H1 (cell line): ENCODE results near the gene PPM1G. TPM values are rescaled to one million over a fixed set of nuclear protein-coding genes. Genes with fewer than 3 reads are reported as not detected.

Experiments
- CREB1 ChIP-seq: IDR thresholded peaks from 2 replicates; pipeline ENCODE4 v1.6.1; 2012; ENCODE audit warnings: inconsistent platforms
- KDM4A ChIP-seq: IDR thresholded peaks from one replicate; pipeline ENCODE4 v1.7.1; 2012; ENCODE audit warnings: low read depth, mild to moderate bottlenecking, moderate library complexity, low read length, inconsistent platforms; ENCODE audit not compliant: severe bottlenecking
- POU5F1 ChIP-seq: IDR thresholded peaks from 2 replicates; pipeline ENCODE4 v1.6.1; 2011; ENCODE audit warnings: low read depth, mild to moderate bottlenecking, low read length, moderate library complexity
- SP1 ChIP-seq: IDR thresholded peaks from 2 replicates; pipeline ENCODE4 v1.6.1; 2011; ENCODE audit warnings: low read depth, low read length
- USF2 ChIP-seq: IDR thresholded peaks from 2 replicates; pipeline ENCODE4 v1.6.1; 2011; ENCODE audit warnings: low read length, improper control_type of control experiment
- polyA plus RNA-seq, 7 experiments: library from polyadenylated mRNA; depleted of rRNA in 3 of 7; stranded (reverse) in 5 of 7; unstranded in 2 of 7; fragments of >200 nt in 5 of 7; fragments of 200-250 nt in 2 of 7; gene quantifications; 1 replicate in 5 of 7; 2 replicates in 1 of 7; 4 replicates in 1 of 7; pipeline versions ENCODE4 v1.2.1 to v1.2.3, GENCODE V29; 2011 to 2013; ENCODE audit warnings: missing spikeins in 2 of 7, mixed read lengths in 2 of 7
- total RNA-seq: library from RNA; stranded (reverse); fragmentation: NEBNext Ultra II Directional; extraction: Animal tissue kit (Norgen Biotek cat#: 25700); gene quantifications from 2 replicates; pipeline ENCODE4 v1.2.1, GENCODE V29; 2021

PPM1G gene
- total and polyA plus RNA-seq, 2 of the 8 experiments (the other 6 are each of a cell fraction or from before 2014, with no cell fraction given): 73.3 to 203 TPM

- no peak for TF ChIP-seq CREB1
- TF ChIP-seq POU5F1: no peak
- no peak for TF ChIP-seq USF2
- TF ChIP-seq SP1: no peak
- no peak for TF ChIP-seq KDM4A
Measured at GRCh38 chr2:27370816-27371620, 38.4 kb downstream of the PPM1G start (continued).
